ENCODE data around the gene OR9Q2. TPM values are rescaled to one million over a fixed set of nuclear protein-coding genes. Genes with fewer than 3 reads are reported as not detected.

Gene OR9Q2
- total RNA-seq, 2 donors from 2014 or later: not detected

Other genes starting within 250 kb of the OR9Q2 start
- not detected for gene OR9Q1, start 165.2 kb upstream of the OR9Q2 start, total RNA-seq
- not detected for gene OR6Q1, start 158.1 kb upstream of the OR9Q2 start, total RNA-seq
- gene OR9I1, start 63.5 kb upstream of the OR9Q2 start, total RNA-seq: not detected
- not detected for gene OR1S2, start 15.1 kb downstream of the OR9Q2 start, total RNA-seq
- gene OR1S1, start 23.6 kb downstream of the OR9Q2 start, total RNA-seq: not detected
- not detected for gene OR10Q1, start 39.8 kb downstream of the OR9Q2 start, total RNA-seq
- not detected for gene OR10W1, start 79.2 kb downstream of the OR9Q2 start, total RNA-seq
- not detected for gene OR5B17, start 170.0 kb downstream of the OR9Q2 start, total RNA-seq
- gene OR5B3, start 217.8 kb downstream of the OR9Q2 start, total RNA-seq: not detected
- not detected for gene OR5B2, start 239.1 kb downstream of the OR9Q2 start, total RNA-seq